ENCODE data around the gene ADAT3.

Gene ADAT3

GRCh38 chr19:1942934-1943555 is 37.8 kb downstream of the ADAT3 start:
- FAIRE-seq = no peak

DNA sequence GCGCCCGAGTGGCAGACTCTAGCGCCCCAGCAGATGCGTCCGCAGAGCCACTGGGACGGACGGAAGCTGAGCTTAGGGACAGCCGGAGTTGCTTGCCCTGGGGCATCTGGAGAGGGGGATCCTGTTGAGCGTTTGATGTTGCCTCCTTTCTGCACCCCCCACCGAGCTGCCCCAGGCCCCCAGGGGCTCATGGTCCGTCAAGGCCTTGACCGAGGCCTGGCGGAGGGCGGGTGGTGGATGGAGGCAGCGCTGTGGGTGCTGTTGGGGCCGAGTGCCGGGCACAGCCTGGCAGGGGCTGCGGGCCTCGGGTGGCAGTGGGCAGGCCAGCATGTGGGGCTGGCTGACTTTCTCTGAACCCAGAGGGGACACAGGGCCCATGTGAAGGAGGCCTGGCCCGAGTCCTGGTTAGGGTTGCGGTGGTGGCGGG is 38.5 kb downstream of the ADAT3 start:
- no peak for FAIRE-seq

- no peak for FAIRE-seq
Measured at GRCh38 chr19:1944088-1944915, 39.1 kb downstream of the ADAT3 start.

GRCh38 chr19:1944916-1945561 is 39.8 kb downstream of the ADAT3 start:
- FAIRE-seq = no peak

DNA sequence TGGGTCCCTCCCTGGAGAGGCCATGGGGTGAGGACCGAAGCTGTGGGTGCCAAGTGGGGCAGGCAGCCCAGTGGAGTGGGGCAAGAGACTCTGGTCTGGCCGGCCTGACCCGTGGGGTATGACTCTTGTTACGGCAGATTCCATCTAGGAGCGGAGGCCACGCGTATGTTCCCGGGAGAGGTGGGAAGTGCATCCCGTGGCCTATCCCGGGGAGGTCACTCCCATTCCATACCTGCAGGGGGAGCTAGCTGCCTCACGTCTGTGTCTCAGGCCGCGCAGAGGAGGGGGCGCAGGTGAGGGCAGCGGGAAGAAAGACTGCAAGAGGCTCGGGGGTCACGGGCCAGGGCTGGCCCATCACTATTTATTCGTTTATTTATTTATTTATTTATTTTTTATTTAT is 40.7 kb downstream of the ADAT3 start:
- FAIRE-seq = no peak

DNA sequence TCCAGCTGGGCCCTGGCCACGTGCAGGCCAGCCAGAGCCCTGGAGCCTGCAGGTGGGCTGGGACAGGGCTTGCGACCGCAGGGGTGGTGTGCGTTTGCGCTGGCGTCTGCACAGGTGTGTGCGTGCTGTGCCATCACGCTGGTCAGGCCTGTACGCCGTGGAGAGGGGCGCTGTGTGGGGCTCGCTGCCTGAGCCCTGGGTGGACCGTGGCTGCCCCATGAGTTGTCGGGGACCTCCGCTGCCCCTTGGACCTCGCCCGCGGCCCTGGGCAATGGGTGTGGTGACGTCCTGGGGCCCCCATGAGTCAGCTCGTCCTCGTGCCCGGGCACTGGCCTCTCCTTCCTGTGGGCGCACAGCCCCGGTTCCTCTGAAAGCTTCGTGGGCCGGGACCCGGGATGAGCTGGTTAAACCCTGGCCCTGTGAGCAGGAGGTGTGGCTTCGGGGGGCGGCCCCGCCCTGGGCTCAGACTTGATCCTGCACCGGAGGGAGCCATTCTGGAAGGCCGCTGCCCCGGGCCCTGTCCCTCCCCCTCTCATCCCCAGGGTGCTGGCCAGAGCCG is 42.5 kb downstream of the ADAT3 start:
- FAIRE-seq = no peak

GRCh38 chr19:1949304-1950101 is 44.3 kb downstream of the ADAT3 start:
- FAIRE-seq = no peak

DNA sequence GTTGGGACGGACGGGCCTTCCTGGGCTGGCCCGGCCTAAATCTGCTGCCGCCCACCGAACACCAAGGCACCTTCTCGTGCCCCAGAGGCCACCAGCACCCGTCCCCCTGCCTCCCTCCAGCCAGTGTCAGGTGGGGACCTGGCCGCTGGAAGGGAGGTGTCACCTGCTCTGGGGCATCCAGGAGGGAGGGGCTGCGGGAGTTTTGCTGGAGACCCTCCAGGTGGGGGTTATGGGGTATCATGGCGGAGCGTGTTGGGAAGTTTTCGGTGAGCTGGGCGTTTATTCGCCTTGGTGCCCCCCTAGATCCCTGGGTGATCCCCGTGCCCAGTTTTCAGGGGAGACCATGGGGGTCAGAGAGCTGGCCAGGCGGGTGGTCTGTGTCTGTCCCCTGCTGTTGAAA is 45.4 kb downstream of the ADAT3 start:
- no peak for FAIRE-seq

GRCh38 chr19:1952635-1953034 is 47.4 kb downstream of the ADAT3 start:
- FAIRE-seq = no peak

DNA sequence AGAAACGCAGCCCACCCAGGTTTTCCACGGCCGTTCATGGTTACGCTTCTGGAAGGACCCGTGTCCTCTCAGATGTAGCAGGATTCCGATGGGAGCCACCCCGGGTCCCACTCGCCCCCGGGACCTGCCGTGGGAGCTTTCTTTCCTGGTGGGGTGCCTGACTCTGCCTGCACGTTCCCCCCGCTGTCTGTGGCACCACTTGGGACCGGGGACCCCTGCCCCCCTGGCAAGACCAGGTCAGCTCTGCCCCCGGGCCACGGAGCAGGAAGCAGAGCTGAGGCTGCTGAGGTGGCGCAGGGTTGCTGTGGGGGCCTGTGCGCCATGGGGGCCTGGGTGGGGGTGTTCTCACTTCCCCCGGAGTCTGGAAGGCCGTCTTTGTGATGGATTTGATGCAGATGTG is 47.8 kb downstream of the ADAT3 start:
- FAIRE-seq = no peak

DNA sequence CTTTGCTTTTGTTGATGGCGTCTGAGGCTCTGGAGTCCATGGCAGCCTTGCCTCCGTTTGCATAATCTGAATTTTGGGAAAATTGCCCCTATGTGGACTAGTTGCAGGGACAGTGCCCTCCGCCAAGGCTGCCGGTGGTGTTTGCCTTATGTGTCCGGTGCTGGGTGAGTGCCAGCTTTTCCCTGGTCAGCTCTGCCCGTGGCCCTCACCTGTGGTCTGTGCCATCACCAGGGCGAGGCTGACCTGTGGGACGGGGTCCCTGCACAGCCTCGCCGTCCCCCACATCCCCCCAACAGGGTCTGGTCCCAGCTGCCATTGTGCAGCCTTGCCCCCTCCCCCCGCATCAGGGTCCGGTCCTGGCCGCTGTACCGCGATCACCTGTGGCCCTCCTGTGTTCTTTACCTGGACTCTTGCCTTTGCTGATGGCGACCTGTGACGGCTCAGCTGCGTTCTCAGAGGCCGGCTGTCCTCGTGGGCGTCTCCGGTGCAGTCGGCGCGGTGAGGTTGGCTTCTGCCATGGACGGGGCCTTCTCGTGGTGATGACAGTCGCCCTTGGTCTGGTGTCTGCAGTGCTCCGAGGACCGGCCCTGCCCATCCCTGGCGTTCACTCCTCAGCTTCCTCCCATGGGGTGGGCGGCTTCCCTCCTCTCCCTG is 48.4 kb downstream of the ADAT3 start:
- no peak for FAIRE-seq

DNA sequence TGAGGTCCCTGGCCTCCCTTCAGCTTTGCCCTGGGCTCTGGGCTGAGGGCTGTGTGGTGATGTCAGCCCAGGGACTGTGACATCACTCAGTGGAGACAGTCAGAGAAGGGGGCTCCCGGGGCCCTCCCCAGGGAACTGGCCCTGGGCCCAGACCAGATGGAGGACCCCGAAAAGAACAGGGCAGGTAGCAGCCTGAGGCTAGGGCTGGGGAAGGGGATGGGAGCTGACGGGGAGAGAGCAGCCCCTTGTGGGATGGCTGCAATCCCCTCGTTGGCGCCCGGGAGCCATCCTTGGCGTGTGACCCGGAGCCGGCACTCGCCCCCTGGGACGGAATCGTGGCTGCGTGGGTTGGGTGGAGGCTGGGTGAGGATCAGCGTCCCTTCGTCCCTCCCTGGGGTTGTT is 49.3 kb downstream of the ADAT3 start:
- no peak for FAIRE-seq

DNA sequence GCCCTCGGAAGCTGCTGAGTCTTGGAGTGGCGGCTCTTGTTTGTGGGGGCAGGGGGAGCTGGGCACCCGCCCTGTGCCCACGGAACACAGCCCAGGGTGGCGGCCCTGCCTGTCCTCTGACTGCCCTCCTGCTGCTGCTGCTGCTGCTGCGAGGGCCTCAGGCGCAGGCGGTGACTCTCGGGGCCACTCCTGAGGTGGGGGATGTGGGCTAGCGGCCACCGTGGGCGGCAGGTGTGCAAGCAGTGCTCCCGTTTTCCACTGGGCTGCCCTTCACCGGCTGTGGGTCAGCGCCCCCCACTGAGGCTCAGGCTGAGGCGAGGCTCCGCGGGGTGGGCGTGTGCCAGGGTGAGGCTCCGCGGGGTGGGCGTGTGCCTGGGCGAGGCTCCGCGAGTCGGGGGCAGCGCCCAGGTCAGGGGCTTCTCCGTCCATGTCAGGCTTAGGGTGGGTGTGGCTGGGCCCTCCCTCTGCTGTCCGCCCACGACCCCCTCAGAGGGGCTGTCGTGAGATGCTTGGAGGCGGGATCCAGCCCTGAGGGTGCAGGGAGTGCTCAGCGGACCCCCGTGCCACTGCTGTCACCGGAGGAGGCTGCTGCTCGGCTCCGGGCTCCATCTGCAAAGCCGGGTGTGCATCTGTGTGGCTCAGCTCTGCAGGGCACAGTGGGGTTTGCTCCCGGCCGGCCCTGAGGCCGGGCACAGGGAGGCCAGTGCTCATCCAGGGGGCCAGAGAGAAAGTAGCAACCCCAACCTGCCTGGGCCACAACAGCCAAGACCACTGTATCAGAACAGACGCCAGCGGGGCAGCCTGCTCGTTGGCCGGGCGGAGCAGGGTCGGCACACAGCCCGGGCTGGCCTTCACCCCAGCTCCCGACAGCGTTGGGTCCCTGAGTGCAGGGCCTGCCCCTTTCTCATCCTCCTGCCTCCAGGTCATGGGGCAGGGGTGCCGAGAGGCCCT is 50.2 kb downstream of the ADAT3 start:
- no peak for FAIRE-seq

DNA sequence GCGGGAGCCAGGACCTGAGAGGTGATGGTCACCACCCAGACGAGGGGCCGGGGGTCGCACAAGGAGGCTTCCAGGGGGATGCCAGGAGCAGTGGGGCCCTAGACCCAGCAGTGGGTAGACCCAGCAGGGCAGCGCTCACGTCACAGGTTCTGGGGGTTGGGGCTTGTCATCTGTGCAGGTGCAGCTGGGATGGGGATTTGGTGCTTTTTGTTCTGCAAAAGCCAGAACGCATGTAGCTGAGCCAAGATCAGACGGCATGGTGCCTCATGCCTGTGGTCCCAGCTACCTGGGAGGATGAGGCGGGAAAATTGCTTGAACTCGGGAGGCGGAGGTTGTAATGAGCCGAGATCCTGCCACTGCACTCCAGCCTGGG is 50.9 kb downstream of the ADAT3 start:
- FAIRE-seq = no peak

DNA sequence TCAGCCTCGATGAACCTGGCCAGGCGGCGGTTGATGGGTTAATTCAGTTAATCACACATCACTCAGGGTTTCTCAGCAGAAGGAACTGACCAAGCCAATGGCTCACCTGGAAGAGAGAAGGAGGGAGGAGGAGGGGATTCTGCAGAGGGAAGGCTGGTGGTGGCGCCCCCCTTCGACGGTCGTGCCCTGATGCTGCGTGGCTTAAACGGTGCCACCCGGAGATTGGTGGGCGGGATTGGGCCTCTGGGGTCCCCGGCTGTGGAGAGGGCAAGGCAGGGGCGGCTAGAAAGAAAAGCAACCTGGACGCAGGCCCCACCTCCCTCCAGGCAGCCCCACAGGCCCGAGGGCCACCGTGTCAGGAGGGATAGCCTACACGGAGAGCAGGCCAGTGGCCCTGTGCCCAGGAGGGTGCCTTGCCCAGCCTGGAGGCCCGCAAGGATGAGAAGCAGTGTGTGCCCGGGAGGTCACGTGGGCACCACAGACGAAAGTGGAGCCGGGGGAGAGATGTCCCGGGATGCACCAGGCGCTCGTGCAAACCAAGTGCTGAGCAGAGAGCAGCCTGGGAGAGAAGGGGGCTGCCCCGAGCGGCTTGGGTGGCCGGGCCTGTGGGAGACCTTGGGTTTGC is 51.8 kb downstream of the ADAT3 start:
- FAIRE-seq = no peak

DNA sequence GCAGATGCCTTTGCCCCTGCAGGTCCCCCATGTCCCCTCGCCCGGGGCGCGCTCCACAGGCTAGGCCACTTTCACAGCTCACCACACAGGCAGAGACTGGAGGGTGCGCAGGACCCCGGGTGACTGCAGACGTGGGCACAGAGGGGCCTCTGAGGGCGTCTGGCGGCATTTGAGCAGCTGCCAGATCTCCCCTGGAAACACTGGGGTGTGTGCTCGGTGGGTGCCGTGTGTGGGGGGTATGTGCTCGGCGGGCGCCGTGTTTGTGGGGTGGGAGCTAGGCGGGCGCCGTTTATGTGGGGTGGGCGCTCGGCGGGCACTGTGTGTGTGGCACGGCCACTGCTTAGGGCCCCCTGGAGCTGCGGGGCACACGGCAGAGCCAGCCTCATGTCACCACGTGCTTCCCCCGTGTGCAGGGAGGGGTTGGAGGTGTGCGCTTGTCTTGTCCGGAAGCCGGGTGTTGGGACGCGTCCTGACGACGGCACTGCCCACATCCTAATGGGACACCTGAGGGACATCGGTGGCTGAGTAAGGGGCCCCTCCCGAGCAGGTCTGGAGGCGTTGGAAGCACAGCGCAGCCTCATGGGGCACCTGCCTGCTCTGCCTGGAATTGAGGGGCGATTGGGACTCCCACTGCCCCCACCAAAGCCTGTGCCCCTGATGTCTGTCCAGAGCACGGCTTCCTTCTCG is 52.5 kb downstream of the ADAT3 start:
- FAIRE-seq = no peak

DNA sequence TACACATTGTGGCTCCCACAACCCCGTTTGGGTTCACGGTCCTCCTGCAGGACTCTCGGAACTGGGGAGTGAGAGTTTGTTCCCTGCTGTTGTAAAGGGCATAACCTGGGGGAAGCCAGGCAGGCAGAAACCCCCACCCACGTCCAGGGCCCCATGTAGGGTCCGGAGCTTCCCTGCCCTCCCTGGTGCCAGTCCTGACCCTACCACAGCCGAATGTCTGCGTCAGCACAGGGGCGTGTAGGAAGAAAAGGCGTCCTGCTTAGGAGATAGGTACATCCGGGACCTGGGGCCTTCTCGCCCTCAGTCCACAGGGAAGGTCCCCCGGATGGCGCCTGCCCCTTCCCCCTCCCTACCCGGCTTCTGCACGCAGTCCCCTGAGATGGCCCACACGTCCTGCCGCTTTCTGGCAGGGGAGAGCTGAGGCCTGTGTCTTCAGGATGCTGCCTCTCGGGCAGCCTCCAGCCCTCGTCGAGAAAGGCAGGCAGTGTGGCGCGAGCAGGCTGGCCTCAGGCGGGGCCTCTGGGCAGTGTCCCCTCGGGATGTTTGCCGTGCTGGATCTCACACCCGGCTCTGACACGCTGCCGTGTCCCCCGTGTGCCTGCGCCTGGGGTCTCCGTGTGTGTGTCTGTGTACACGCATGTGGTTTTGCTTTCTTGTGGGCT is 54.9 kb downstream of the ADAT3 start:
- FAIRE-seq = no peak

GRCh38 chr19:1961000-1961883 is 56.0 kb downstream of the ADAT3 start:
- FAIRE-seq = no peak
